Lower lobe of right lung (tissue), 2 donors: ENCODE measurements around the gene FIBCD1. TPM values are rescaled to one million over a fixed set of nuclear protein-coding genes. Genes with fewer than 3 reads are reported as not detected.

ENCODE experiments used
- ATAC-seq, 2 donors: fragments of 200-7000 bp; cut with Tn5 transposase; one replicate each; pipeline ENCODE4 v1.9.1; 2020 to 2022; ENCODE audit warnings: mild to moderate bottlenecking in 2 of 2, moderate library complexity in 2 of 2
- DNase-seq: peaks from one replicate; pipeline ENCODE4 v3.0.0-alpha.2; 2020
- H3K27ac ChIP-seq: fragments of 200-600 bp; one replicate; pipeline ENCODE4 v1.8.0; 2022
- H3K27me3 ChIP-seq: fragments of 200-600 bp; one replicate; pipeline ENCODE4 v1.8.0; 2022; ENCODE audit warnings: low read depth
- H3K36me3 ChIP-seq: fragments of 200-600 bp; one replicate; pipeline ENCODE4 v1.8.0; 2022; ENCODE audit warnings: mild to moderate bottlenecking
- H3K4me1 ChIP-seq: fragments of 200-600 bp; one replicate; pipeline ENCODE4 v1.8.0; 2022
- H3K4me3 ChIP-seq: fragments of 200-600 bp; one replicate; pipeline ENCODE4 v1.8.0; 2022; ENCODE audit warnings: mild to moderate bottlenecking
- H3K9me3 ChIP-seq: fragments of 200-600 bp; one replicate; pipeline ENCODE4 v1.8.0; 2022
- intact Hi-C: fragments of 100-400 bp; cut with DNase I; formaldehyde crosslinking; loops from one replicate; pipeline ENCODE4 v1.11.0; 2022
- total RNA-seq: library from RNA; stranded (reverse); fragmentation: NEBNext Ultra II Directional; extraction: Animal tissue kit (Norgen Biotek cat#: 25700); gene quantifications from one replicate; pipeline ENCODE4 v1.2.1, GENCODE V29; 2021
- TF ChIP-seq, protein P1 (sequence below): fragments of 200-600 bp; IDR thresholded peaks from one replicate; pipeline ENCODE4 v1.8.0; 2022; ENCODE audit warnings: antibody characterized with exemption, mild to moderate bottlenecking
- donor health status: DM: no; HTN: yes; CAD: no; lungs with severe emphysema.

The FIBCD1 gene
- total RNA-seq, 1 donor from 2014 or later = 1.3 TPM

DNA sequence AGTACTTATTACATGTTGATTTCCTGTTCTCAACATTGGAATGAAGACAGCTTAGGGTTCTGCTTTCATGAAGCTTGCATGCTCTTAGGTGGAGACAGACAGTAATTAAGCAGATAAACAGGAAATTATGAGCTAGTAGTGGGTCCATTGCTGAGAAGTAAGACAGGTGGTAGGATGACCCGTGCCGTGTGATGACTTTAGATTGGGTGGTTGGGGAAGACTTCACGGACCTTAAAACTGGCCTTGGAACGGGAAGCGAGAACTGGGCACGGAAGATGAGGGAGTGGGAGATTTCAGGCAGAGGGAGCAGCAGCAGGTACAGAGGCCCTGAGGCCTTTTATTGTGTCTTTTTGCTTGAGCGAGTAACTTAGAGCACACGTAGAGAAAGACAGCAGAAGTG is 76.8 kb downstream of the FIBCD1 start:
- no peak for DNase-seq
- peaks cover 18% of the 10 kb centered on the region for H3K4me1 ChIP-seq
- H3K27me3 ChIP-seq = no peaks in the 10 kb centered on the region
- H3K9me3 ChIP-seq = no peaks in the 10 kb centered on the region
- H3K27ac ChIP-seq = no peak overlapping the region
- ATAC-seq = no peak
- peaks cover 73% of the 10 kb centered on the region for H3K36me3 ChIP-seq
- TF ChIP-seq, protein P1, sequence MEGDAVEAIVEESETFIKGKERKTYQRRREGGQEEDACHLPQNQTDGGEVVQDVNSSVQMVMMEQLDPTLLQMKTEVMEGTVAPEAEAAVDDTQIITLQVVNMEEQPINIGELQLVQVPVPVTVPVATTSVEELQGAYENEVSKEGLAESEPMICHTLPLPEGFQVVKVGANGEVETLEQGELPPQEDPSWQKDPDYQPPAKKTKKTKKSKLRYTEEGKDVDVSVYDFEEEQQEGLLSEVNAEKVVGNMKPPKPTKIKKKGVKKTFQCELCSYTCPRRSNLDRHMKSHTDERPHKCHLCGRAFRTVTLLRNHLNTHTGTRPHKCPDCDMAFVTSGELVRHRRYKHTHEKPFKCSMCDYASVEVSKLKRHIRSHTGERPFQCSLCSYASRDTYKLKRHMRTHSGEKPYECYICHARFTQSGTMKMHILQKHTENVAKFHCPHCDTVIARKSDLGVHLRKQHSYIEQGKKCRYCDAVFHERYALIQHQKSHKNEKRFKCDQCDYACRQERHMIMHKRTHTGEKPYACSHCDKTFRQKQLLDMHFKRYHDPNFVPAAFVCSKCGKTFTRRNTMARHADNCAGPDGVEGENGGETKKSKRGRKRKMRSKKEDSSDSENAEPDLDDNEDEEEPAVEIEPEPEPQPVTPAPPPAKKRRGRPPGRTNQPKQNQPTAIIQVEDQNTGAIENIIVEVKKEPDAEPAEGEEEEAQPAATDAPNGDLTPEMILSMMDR = no peak
- H3K4me3 ChIP-seq = no peak overlapping the region
- intact Hi-C loops = loop anchor here (10.0 kb wide), 1 partner anchor 157 kb away; no protein-coding TSS in a partner anchor

DNA sequence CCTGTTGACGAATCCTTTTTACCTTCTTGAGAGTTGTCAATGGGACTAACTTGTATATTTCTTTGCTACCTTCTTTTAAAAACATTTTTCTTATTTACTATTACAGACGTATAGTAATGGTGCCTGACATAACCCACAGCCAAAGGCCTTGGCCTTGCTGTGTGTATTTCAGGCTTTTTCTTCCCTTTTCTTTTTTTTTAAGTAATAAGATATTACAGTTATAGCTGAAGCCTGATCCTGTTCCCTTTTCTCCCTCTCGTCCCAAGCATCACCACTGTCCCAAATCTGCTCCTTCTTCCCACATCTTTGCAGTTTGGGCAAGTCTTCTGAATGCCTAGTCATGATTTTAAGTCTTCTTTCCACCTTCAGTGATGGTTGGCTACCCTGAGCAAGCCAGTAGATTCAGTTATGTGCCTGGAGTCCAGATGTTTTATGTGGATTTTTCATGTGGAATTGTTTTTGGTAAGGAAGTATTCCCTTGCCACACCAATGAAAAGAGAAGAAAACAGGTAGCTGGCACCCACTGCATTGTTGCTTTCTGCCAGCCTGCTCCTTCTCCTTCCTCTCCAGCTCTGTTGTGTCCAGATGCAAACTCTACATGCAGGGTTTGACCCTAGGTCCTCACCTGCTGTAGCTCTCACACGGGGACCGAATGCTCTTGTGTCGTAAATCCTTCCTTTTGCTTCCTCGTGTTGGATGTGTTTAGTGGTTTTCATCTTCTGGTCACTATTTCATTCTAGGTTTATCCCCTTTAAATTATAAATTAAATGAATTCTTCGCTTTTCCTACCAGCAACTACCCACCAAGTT is 77.5 kb downstream of the FIBCD1 start:
- no peak overlapping the region for H3K4me3 ChIP-seq
- intact Hi-C loops = loop anchor here (10.0 kb wide), 1 partner anchor 157 kb away; no protein-coding TSS in a partner anchor
- peaks cover 76% of the 10 kb centered on the region for H3K36me3 ChIP-seq
- H3K9me3 ChIP-seq = no peaks in the 10 kb centered on the region
- no peaks in the 10 kb centered on the region for H3K27me3 ChIP-seq
- peak overlapping the region; percentile 75 for H3K27ac ChIP-seq
- DNase-seq (no peak), ATAC-seq (no peak)
- TF ChIP-seq, protein P1 = no peak
- peaks cover 18% of the 10 kb centered on the region for H3K4me1 ChIP-seq

DNA sequence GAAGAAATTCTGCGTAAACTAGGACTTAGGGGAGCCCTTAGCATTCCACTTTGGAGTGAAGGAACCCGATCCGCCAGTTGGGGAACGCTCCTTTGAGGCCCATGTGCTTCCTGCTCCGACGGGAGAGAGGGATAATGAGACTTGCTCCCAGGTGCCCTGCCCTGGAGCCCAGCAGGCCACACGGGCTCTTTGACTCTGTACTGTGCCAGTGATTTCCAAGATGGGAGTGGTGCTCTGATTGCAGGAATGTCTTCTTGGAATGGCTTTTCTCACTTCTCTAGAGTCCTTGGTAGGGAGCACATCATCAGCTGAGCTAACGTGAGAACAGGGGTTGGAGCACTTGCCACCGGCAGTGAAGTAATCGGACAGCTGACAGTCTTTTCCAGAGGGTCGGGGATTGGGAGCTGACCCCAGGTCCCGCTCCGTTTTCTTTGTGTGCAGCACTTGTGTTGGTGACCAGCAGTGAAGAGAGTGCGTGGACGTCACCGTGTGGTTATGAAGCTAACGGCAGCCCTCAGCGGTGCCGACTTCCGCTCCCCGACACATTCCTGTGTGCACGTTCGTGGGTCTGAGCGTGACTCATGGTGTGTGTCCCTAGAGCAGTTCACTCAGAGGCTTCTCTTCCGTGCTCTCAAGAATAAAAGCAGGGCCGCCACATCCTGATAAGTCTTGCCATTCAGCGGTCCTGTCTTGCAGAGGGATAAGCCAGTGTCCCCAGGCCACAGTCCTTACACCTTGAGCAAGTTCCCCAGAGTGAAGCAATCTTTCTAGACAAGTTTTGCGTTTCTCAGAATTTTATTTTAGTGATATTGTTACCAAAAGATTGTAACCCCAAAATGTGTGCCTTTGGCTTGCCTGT is 78.4 kb downstream of the FIBCD1 start:
- intact Hi-C loops = loop anchor here (10.0 kb wide), 1 partner anchor 156 kb away; no protein-coding TSS in a partner anchor
- TF ChIP-seq, protein P1 = peak; percentile 38
- peak overlapping the region; percentile 75 for H3K27ac ChIP-seq

DNA sequence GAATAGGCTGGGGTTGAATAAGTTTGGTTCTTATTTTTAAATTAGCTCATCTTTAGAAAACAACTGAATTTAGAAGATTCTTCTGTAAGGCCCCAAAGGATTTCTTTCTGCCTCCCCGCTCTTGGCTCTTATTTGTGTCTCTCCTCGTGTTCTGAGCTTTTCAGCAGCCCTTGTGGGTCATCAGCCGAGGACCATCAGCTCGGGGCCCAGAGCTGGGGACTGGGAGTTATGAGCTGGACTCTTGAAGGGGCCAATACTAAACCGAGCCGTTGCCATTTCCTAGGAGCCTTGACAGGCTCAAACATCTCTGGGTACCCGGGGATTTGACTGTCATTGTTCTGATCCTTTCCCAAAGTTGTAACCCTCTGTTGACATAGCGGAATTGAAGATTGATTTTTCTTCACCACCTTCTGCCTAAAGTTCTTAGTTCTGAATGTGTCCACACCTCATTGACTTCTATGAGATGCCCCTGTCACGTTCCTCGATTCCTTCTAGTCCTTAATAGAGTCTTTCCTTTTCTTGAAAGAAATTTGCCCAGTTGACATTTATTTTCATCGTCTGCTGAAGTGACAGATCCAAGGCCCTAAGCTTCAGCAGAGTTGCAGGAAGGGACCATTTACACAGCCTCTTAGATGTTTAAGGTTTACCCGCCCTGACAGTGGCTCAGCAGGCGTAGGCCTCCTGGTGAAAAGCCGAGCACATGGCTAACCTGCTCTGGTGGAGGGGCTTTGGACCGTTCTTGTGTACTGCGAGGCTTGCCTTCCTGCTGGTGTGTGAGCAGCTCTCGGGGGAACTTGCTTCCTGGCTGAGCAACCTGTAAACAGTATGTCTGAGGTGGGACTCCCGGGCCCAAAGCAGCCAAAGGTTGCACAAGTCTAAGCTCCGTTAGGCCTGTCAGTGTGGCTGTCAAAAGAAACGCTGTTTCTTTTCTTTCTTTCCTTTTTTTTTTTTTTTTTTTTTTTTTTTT is 80.0 kb downstream of the FIBCD1 start:
- no peak overlapping the region for H3K4me3 ChIP-seq
- H3K9me3 ChIP-seq = no peaks in the 10 kb centered on the region
- no peaks in the 10 kb centered on the region for H3K27me3 ChIP-seq
- ATAC-seq (no peak), DNase-seq (no peak)
- TF ChIP-seq, protein P1 = no peak
- intact Hi-C loops = no loop called here
- H3K36me3 ChIP-seq = peaks cover 78% of the 10 kb centered on the region
- peak overlapping the region; percentile 31 for H3K27ac ChIP-seq
- H3K4me1 ChIP-seq = peaks cover 18% of the 10 kb centered on the region

More for the DNA sequence above, 78.4 kb downstream of the FIBCD1 start:
- H3K9me3 ChIP-seq = no peaks in the 10 kb centered on the region
- no peaks in the 10 kb centered on the region for H3K27me3 ChIP-seq
- peaks cover 78% of the 10 kb centered on the region for H3K36me3 ChIP-seq
- ATAC-seq (peak; percentile 96 to 97), DNase-seq (peak; percentile 88)
- H3K4me3 ChIP-seq = no peak overlapping the region
- peaks cover 18% of the 10 kb centered on the region for H3K4me1 ChIP-seq
